ENCODE results near the gene HAL. TPM values are rescaled to one million over a fixed set of nuclear protein-coding genes. Genes with fewer than 3 reads are reported as not detected.
A peak's percentile ranks its signal among the peaks of the same experiment; 100 is the strongest.

HAL gene
- polyA plus RNA-seq, 1 donor from 2014 or later = not detected

DNA sequence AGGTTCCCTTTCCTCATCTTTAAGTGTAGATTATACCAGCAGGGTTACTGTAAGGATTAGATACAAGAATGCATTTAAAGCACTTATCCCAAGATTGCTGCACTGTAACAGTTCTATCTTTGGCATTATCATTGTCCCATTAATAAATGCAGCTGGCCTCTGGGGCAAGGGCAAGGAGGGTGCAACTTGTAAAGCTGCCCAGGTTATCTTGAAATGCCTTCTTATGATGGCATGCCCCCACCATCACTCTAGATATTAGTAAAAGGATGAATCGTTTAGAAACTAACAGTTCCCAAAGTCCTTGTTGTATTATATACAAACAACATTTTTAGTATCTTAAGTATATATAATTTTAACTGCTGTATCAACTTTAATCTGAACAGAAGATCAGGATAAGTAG, 32.4 kb upstream of the HAL start:
- no peak overlapping the region for H3K4me3 Mint-ChIP-seq
- H3K36me3 Mint-ChIP-seq = peaks cover 11% of the 10 kb centered on the region
- no peaks in the 10 kb centered on the region for H3K9me3 Mint-ChIP-seq
- H3K27ac Mint-ChIP-seq = peak overlapping the region in 1 of 3 donors; percentile 50
- H3K4me1 Mint-ChIP-seq = peaks cover 17 to 24% (median 21%) of the 10 kb centered on the region in 3 donors
- H3K27me3 Mint-ChIP-seq = no peaks in the 10 kb centered on the region

GRCh38 chr12:96026331-96026730, 30.2 kb upstream of the HAL start:
- H3K27me3 Mint-ChIP-seq = no peaks in the 10 kb centered on the region
- no peak overlapping the region for H3K4me3 Mint-ChIP-seq
- H3K9me3 Mint-ChIP-seq = no peaks in the 10 kb centered on the region
- peaks cover 20% of the 10 kb centered on the region for H3K36me3 Mint-ChIP-seq
- H3K27ac Mint-ChIP-seq = no peak overlapping the region
- H3K4me1 Mint-ChIP-seq = peaks cover 19 to 24% (median 22%) of the 10 kb centered on the region in 3 donors

GRCh38 chr12:96025518-96025917, 29.4 kb upstream of the HAL start:
- Mint-ChIP-seq H3K27ac (peak overlapping the region in 1 of 3 donors; percentile 29), H3K9me3 (no peaks in the 10 kb centered on the region), H3K4me3 (no peak overlapping the region), H3K4me1 (peaks cover 22 to 25% (median 25%) of the 10 kb centered on the region in 3 donors), H3K27me3 (no peaks in the 10 kb centered on the region), H3K36me3 (peaks cover 20% of the 10 kb centered on the region)

DNA sequence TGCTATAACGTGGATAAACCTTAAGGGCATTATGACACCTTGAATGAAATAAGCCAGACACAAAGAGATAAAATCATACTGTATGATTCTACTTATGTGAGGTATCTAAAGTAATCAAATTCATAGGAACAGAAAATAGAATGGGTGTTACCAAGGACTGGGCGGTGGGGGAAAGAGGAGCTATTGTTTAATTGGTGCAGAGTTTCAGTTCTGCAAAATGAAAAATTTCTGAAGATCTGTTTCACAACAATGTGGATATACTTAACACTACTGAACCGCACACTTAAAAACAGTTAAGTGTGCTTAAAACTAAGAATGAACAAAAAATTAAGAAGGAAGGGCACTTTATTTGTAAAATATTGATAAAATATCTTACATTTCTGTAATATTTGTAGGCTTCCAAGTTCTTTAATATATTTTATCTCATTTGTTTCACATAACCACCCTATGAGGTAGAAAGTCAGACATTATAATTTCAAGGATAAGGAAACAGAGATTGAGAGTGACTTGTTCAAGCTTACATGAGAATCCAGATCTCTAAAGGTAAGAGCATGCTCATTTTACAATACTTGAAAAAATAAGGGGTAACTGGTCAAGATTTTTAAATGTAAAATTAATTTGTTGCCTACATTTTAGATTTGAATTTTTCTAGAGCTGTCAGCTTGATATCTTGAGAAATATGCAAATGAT, 24.3 kb upstream of the HAL start:
- Mint-ChIP-seq H3K9me3 (no peaks in the 10 kb centered on the region), H3K27me3 (no peaks in the 10 kb centered on the region), H3K4me3 (peak overlapping the region; percentile 16 to 83 (median 48)), H3K4me1 (peaks cover 22 to 26% (median 24%) of the 10 kb centered on the region in 3 donors), H3K36me3 (peaks cover 13% of the 10 kb centered on the region), H3K27ac (peak overlapping the region; percentile 27 to 58 (median 56))

DNA sequence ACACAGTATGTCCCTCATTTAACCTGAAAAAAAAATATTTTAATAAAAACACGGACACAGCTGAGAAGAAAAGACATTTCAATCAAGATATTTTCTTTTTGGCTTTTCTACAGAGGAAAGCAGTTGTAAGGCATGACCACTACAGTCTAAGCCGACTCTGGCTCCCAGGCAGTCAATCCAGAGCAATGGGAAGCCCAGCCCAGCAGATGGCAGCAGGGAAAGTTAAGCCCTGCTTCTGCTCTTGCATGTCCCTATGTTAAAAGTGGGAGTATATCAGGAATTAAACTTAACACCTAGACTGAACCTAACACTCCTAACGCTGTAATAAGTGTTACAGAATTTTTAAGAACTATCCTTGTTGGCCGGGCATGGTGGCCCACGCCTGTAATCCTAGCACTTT, 19.5 kb upstream of the HAL start:
- no peak overlapping the region for H3K27ac Mint-ChIP-seq
- H3K4me1 Mint-ChIP-seq = peaks cover 8 to 13% (median 12%) of the 10 kb centered on the region in 3 donors
- peaks cover 13% of the 10 kb centered on the region for H3K36me3 Mint-ChIP-seq

GRCh38 chr12:96014943-96015599, 18.9 kb upstream of the HAL start:
- Mint-ChIP-seq H3K4me1 (peaks cover 3 to 8% (median 7%) of the 10 kb centered on the region in 3 donors), H3K27me3 (no peaks in the 10 kb centered on the region), H3K9me3 (no peaks in the 10 kb centered on the region), H3K36me3 (peaks cover 16% of the 10 kb centered on the region), H3K4me3 (no peak overlapping the region), H3K27ac (no peak overlapping the region)

More for the DNA sequence above, 19.5 kb upstream of the HAL start:
- H3K4me3 Mint-ChIP-seq = no peak overlapping the region
- H3K9me3 Mint-ChIP-seq = no peaks in the 10 kb centered on the region
- no peaks in the 10 kb centered on the region for H3K27me3 Mint-ChIP-seq

- Mint-ChIP-seq H3K27ac (no peak overlapping the region), H3K36me3 (peaks cover 21% of the 10 kb centered on the region), H3K4me1 (no peaks in the 10 kb centered on the region), H3K27me3 (no peaks in the 10 kb centered on the region), H3K9me3 (no peaks in the 10 kb centered on the region), H3K4me3 (no peak overlapping the region)
Measured at GRCh38 chr12:96007729-96008128, 11.6 kb upstream of the HAL start.

- Mint-ChIP-seq H3K4me1 (no peaks in the 10 kb centered on the region), H3K4me3 (no peak overlapping the region), H3K36me3 (peaks cover 17% of the 10 kb centered on the region), H3K27ac (no peak overlapping the region), H3K9me3 (no peaks in the 10 kb centered on the region), H3K27me3 (no peaks in the 10 kb centered on the region)
Measured at GRCh38 chr12:96006727-96007126, 10.6 kb upstream of the HAL start.

DNA sequence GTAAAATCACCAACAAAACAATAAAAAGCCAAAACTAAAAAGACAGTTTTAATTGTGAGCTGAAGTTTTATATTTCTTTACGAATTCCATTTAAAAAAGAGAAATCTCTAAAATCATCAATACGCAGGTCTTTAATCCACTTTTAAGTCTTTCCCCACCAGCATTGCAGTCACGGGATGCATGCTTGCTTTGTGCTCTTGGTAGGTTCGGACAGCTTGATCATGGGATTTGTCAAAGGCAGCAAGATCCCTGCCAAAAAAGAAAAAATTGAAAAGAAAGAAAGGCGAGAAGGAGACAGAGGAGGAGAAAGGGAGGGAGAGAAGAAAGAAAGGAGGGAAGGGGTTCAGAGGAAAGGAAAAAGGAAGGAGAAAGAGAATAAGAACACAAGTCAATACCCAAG, 4.7 kb upstream of the HAL start:
- Mint-ChIP-seq H3K36me3 (peaks cover 12% of the 10 kb centered on the region), H3K9me3 (no peaks in the 10 kb centered on the region), H3K27me3 (no peaks in the 10 kb centered on the region), H3K4me3 (no peak overlapping the region), H3K27ac (no peak overlapping the region), H3K4me1 (peaks cover 0 to 11% (median 0%) of the 10 kb centered on the region in 3 donors)

GRCh38 chr12:95999484-95999883, 3.3 kb upstream of the HAL start:
- Mint-ChIP-seq H3K9me3 (no peaks in the 10 kb centered on the region), H3K4me3 (no peak overlapping the region), H3K36me3 (peaks cover 2% of the 10 kb centered on the region), H3K4me1 (peaks cover 0 to 11% (median 0%) of the 10 kb centered on the region in 3 donors), H3K27me3 (no peaks in the 10 kb centered on the region), H3K27ac (no peak overlapping the region)

GRCh38 chr12:95998611-95999286, 2.6 kb upstream of the HAL start:
- Mint-ChIP-seq H3K36me3 (peaks cover 2% of the 10 kb centered on the region), H3K4me3 (no peak overlapping the region), H3K27ac (peak overlapping the region in 1 of 3 donors; percentile 31), H3K9me3 (no peaks in the 10 kb centered on the region), H3K27me3 (no peaks in the 10 kb centered on the region), H3K4me1 (peaks cover 0 to 11% (median 0%) of the 10 kb centered on the region in 3 donors)

DNA sequence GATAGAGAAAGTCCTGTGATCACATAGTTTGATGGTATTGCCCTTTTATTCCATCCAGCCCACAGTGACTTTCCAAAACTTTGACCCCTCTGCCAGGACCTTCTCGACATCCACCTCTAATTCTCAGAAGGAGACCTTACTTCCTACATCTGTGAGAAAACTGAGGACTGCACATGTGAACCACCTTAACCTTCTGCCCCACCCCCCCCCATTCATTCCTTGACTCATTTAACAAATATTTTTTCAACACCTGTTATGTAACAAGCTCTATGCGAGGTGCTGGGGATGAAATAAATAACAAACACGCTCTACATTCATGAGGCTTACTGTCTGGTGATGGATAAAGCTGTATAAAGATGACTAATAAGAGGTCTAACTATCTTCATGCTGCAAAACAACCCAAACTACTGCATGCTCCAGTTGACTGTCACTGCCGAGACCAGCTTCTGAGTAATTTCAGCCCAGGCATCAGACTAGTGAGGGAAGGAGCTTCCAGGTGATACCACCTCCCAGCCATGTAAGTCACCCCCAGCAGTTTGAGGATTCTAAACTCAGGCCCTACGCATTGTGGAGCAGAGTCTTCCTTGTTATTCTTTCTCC, 1.9 kb upstream of the HAL start:
- Mint-ChIP-seq H3K36me3 (peaks cover 2% of the 10 kb centered on the region), H3K27ac (peak overlapping the region in 1 of 3 donors; percentile 31), H3K4me3 (no peak overlapping the region), H3K27me3 (no peaks in the 10 kb centered on the region), H3K4me1 (peaks cover 0 to 11% (median 0%) of the 10 kb centered on the region in 3 donors), H3K9me3 (no peaks in the 10 kb centered on the region)

DNA sequence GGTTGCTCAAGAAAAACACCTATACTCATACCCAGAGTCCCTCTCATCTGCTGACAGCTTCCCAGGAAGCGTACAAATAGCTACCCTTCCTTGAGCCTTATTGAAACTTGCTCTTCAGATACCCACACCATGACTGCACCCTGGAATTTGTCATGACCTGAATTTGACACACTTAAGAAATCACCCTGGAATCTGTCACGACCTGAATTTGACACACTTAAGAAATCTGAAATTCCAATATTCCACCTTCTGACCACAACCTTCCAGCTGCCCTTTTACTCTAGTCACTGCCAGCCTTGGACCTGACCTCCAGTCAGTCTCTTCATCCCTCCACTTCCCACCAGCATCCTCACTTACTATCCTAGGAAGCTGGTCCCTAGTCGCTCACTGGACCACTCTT, 1.1 kb upstream of the HAL start:
- Mint-ChIP-seq H3K9me3 (no peaks in the 10 kb centered on the region), H3K27me3 (no peaks in the 10 kb centered on the region), H3K36me3 (peaks cover 3% of the 10 kb centered on the region), H3K27ac (no peak overlapping the region), H3K4me1 (peaks cover 0 to 11% (median 0%) of the 10 kb centered on the region in 3 donors), H3K4me3 (peak overlapping the region in 1 of 4 donors; percentile 8)

DNA sequence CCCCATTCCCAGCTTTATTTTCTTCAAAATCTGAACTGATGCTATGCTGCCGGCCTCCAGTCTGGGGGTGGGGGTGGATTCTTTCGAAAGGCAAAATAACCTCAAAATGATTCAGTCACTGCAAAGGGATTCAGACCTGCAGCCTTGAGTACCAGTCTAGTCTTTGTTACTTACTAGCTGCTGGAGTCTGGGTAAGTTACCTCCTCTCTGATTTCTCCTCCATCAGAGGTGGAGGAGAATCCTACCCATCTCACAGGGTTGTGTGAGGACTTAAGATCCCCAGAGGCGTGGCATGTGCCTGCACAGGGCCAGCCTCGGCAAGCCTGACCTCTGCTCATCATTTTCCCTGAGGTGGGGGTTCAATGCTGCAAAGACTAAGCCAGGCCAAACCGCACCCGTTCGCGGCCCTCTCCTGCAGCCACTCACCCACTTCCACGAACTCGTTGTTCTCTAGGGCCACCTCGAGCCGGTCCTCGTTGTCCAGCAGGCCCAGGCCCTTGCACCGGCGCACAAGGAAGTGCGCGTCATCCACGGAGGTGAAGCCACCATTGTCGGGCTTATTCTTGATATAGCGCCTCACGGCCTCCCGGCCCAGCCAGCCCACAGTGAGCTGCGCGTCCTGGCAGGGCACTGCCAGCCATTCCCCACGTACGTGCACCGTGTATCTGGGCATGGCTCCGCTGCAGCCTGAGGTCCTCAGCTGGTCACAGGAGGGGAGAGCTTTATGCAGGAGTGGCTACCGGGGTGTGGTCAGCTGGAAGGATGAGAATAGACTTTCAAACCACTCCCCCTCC, 709 bp downstream of the HAL start:
- H3K27ac Mint-ChIP-seq = peak overlapping the region in 1 of 3 donors; percentile 39
- H3K4me1 Mint-ChIP-seq = peaks cover 0 to 11% (median 0%) of the 10 kb centered on the region in 3 donors
- no peaks in the 10 kb centered on the region for H3K9me3 Mint-ChIP-seq
- H3K36me3 Mint-ChIP-seq = peaks cover 5% of the 10 kb centered on the region
- no peaks in the 10 kb centered on the region for H3K27me3 Mint-ChIP-seq
- H3K4me3 Mint-ChIP-seq = peak overlapping the region in 1 of 4 donors; percentile 17

All from IgD-negative memory B cell (primary cell).